AG10803 (cell line): Measurements from ENCODE around the gene CCDC24.

Experiments used
- DNase-seq: peaks from one replicate; pipeline ENCODE4 v3.0.0; 2010; ENCODE audit warnings: low read depth
- H3K4me3 ChIP-seq: 2 replicates; pipeline ENCODE4 v1.5.1; 2011; ENCODE audit warnings: mild to moderate bottlenecking, low read length, control low read depth
- CTCF ChIP-seq: conservative IDR thresholded peaks from 2 replicates; pipeline ENCODE4 v1.5.1; 2011; ENCODE audit warnings: mild to moderate bottlenecking, low read length, control low read depth, inconsistent platforms

CCDC24 gene

GRCh38 chr1:43981135-43981491, 10.3 kb upstream of the CCDC24 start:
- TF ChIP-seq CTCF: no peak
- H3K4me3 ChIP-seq: peak overlapping the region; percentile 79
- no peak for DNase-seq

GRCh38 chr1:43981636-43982035, 9.8 kb upstream of the CCDC24 start:
- TF ChIP-seq CTCF: no peak
- DNase-seq: no peak
- H3K4me3 ChIP-seq: no peak overlapping the region

DNA sequence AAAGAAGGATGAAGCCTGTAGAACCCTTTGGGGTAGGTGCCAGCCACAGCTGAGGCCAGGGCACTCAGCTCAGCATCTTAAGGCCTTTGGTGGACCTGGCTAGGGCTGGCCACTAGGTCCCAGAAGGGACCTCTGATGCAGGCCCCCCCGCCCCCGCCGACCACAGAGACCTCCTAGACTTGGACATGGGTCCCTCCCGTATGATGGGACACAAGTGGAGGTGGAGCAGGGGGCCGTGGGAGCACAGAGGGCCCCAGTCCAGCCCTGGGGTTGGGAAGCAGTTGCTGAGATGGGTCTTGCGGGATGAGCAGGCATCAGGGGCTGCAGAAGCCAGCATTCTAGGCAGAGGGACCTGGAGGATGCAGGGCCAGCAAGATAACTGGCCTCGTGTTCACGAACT, 9.2 kb upstream of the CCDC24 start:
- no peak overlapping the region for H3K4me3 ChIP-seq
- TF ChIP-seq CTCF: no peak
- no peak for DNase-seq

DNA sequence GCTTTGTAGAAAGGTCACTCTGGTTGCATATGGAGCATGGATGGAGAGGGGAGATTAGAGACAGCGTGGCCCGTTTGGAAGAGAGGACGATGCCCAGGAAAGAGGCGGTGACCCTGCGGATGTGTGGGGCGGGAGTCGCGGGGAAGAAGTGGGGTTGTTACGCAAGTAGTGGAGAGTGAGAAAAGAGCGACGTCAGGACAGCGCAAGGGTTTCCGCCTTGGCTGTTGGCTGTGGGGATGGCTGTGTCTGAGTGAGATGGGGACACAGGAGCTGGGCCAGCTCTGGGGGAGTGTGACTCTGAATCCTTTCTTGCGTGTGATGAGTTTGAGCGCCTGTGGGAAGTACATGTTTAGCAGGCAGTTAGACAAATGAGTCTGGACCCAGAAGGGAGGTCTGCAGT, 8.6 kb upstream of the CCDC24 start:
- no peak for DNase-seq
- no peak overlapping the region for H3K4me3 ChIP-seq
- TF ChIP-seq CTCF: no peak

- TF ChIP-seq CTCF: no peak
- H3K4me3 ChIP-seq: no peak overlapping the region
- no peak for DNase-seq
Measured at GRCh38 chr1:43983253-43983899, 8.0 kb upstream of the CCDC24 start.

- no peak for TF ChIP-seq CTCF
- DNase-seq: no peak
- no peak overlapping the region for H3K4me3 ChIP-seq
Measured at GRCh38 chr1:43984855-43985254, 6.5 kb upstream of the CCDC24 start.

GRCh38 chr1:43985984-43986595, 5.3 kb upstream of the CCDC24 start:
- no peak for DNase-seq
- TF ChIP-seq CTCF: no peak
- no peak overlapping the region for H3K4me3 ChIP-seq
